K562 (cell line): ENCODE measurements around the gene CD52. TPM values are rescaled to one million over a fixed set of nuclear protein-coding genes. Genes with fewer than 3 reads are reported as not detected.
A peak's percentile ranks its signal among the peaks of the same experiment; 100 is the strongest.

Source experiments
- ARHGAP35 ChIP-seq: fragments of 450-650 bp; IDR thresholded peaks from 2 replicates; pipeline ENCODE4 v1.6.1; 2018; ENCODE audit not compliant: partially characterized antibody
- NFIX ChIP-seq: fragments of 250-450 bp; sonication (Bioruptor Pico); IDR thresholded peaks from 2 replicates; pipeline ENCODE4 v1.4.0; 2020; ENCODE audit warnings: low read depth, mild to moderate bottlenecking, moderate library complexity
- NFYB ChIP-seq: IDR thresholded peaks from 2 replicates; pipeline ENCODE4 v1.6.1; 2011; ENCODE audit warnings: mild to moderate bottlenecking, moderate library complexity; ENCODE audit not compliant: insufficient read length; ENCODE audit errors: extremely low read depth
- POLR2B ChIP-seq: fragments of 450-650 bp; IDR thresholded peaks from 2 replicates; pipeline ENCODE4 v1.6.1; 2018; ENCODE audit warnings: low read depth; ENCODE audit not compliant: partially characterized antibody
- SRSF1 ChIP-seq: fragments of 200-400 bp; formaldehyde crosslinking; IDR thresholded peaks from 2 replicates; pipeline ENCODE4 v1.6.1; 2017; ENCODE audit warnings: mild to moderate bottlenecking, low read depth, low read length, moderate library complexity
- TAF15 ChIP-seq: fragments of 200-400 bp; formaldehyde crosslinking; IDR thresholded peaks from 2 replicates; pipeline ENCODE4 v1.6.1; 2017; ENCODE audit warnings: mild to moderate bottlenecking, low read depth, low read length, moderate library complexity
- ZBTB40 ChIP-seq, 2 experiments: fragments of 450-650 bp in 1 of 2; sonication (generic) in 1 of 2; formaldehyde crosslinking in 1 of 2; IDR thresholded peaks; 2 replicates each; pipeline versions ENCODE4 v1.7.1 to v1.9.0; 2016 to 2022; ENCODE audit warnings: inconsistent platforms in 1 of 2, mild to moderate bottlenecking in 1 of 2, missing genetic modification reagents in 1 of 2
- ZFPM2 ChIP-seq: fragments of 250-450 bp; sonication (Bioruptor Pico); IDR thresholded peaks from 2 replicates; pipeline ENCODE4 v1.5.1; 2022; ENCODE audit warnings: mild to moderate bottlenecking
- ZNF609 ChIP-seq: sonication (generic); formaldehyde crosslinking; IDR thresholded peaks from 2 replicates; pipeline ENCODE4 v1.8.1; 2023; ENCODE audit warnings: missing genetic modification reagents, mild to moderate bottlenecking, borderline replicate concordance
- ZNF699 ChIP-seq: fragments of 250-450 bp; sonication (Bioruptor Pico); IDR thresholded peaks from 2 replicates; pipeline ENCODE4 v1.8.0; 2021; ENCODE audit warnings: mild to moderate bottlenecking, moderate library complexity; ENCODE audit not compliant: insufficient replicate concordance
- polyA plus RNA-seq, 8 experiments: library from polyadenylated mRNA; depleted of rRNA in 4 of 8; stranded (reverse) in 5 of 8; unstranded in 3 of 8; fragments of >200 nt; fragmentation: Nextera tagmentation in 2 of 8; fragmentation: Illumina TruSeq in 1 of 8; extraction: Ambion mirVana in 2 of 8; extraction: Trizol in 1 of 8; gene quantifications; 2 replicates each; pipeline versions ENCODE4 v1.2.1 to v1.2.3, GENCODE V29; 2011 to 2014; ENCODE audit warnings: inconsistent platforms in 1 of 8, missing spikeins in 1 of 8
- total RNA-seq, 7 experiments: library from RNA; depleted of rRNA in 6 of 7; stranded (reverse); fragments of >200 nt in 6 of 7; fragmentation: Illumina TruSeq in 2 of 7; extraction: Trizol in 2 of 7; gene quantifications; 2 replicates each; pipeline versions ENCODE4 v1.2.1 to v1.2.3, GENCODE V29; 2011 to 2021; ENCODE audit warnings: low replicate concordance in 1 of 7

The CD52 gene
- total and polyA plus RNA-seq, 9 of the 15 experiments (the other 6 are each of a cell fraction or from before 2014, with no cell fraction given): 34.9 to 488 (median 173) TPM

- TF ChIP-seq ZBTB40 (IDR thresholded peaks at IDR 0.05): peak; percentile 57
- peak; percentile 62; the same call in 1 of the 2 replicates for TF ChIP-seq ZBTB40 (CRISPR knock-in tag; IDR thresholded peaks at IDR 0.05)
- no peak for TF ChIP-seq POLR2B
- no peak for TF ChIP-seq ZFPM2 (CRISPR knock-in tag)
- TF ChIP-seq TAF15: no peak
- TF ChIP-seq NFIX (CRISPR knock-in tag): no peak
- TF ChIP-seq ARHGAP35: no peak
- peak; percentile 89 for TF ChIP-seq ZNF609 (CRISPR knock-in tag)
- TF ChIP-seq ZNF699 (CRISPR knock-in tag): no peak
- TF ChIP-seq SRSF1: no peak
- TF ChIP-seq NFYB: no peak
Measured at GRCh38 chr1:26284597-26285347, 33.0 kb upstream of the CD52 start (continued).
